Measurements from ENCODE around the gene TOX2. TPM values are rescaled to one million over a fixed set of nuclear protein-coding genes. Genes with fewer than 3 reads are reported as not detected.

TOX2 gene
- total RNA-seq, 4 donors from 2014 or later, result 3.4 to 7.7 (median 5.2) TPM

DNA sequence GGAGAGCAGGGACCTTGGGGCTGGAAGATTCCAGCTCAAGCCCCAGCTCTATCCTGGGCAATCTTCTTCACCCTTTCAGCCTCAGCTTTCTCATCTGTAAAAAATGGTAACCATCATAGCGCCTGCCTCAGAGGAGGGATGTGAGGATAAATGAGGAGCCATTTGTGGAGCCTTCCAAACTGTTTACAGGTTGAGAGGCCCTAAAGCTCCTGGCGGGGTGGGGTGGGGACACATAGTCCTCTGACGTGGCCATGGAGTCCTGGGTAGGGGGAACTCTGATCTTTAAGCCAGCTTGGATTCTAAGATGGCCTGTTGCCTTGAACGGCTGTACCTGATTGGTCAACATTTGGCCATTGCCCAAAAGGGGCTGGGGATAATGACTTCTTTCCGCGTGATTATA, 111.1 kb downstream of the TOX2 start:
- Histone ChIP-seq H3K4me1 (no peaks in the 10 kb centered on the region), H3K27me3 (no peaks in the 10 kb centered on the region), H3K9me3 (no peaks in the 10 kb centered on the region), H3K36me3 (no peaks in the 10 kb centered on the region), H3K27ac (no peak overlapping the region), H3K4me3 (replicated peaks in 1 of 3) (no peak overlapping the region)
- no peak for DNase-seq
- intact Hi-C loops (cut with DNase I), result no loop called here
- 96% methylated on average over 6 of the region's 6 CpGs for WGBS, 2 donors
- TF ChIP-seq POLR2A (IDR thresholded peaks at IDR 0.05), result no peak
- no peak for TF ChIP-seq CTCF (IDR thresholded peaks at IDR 0.05)

DNA sequence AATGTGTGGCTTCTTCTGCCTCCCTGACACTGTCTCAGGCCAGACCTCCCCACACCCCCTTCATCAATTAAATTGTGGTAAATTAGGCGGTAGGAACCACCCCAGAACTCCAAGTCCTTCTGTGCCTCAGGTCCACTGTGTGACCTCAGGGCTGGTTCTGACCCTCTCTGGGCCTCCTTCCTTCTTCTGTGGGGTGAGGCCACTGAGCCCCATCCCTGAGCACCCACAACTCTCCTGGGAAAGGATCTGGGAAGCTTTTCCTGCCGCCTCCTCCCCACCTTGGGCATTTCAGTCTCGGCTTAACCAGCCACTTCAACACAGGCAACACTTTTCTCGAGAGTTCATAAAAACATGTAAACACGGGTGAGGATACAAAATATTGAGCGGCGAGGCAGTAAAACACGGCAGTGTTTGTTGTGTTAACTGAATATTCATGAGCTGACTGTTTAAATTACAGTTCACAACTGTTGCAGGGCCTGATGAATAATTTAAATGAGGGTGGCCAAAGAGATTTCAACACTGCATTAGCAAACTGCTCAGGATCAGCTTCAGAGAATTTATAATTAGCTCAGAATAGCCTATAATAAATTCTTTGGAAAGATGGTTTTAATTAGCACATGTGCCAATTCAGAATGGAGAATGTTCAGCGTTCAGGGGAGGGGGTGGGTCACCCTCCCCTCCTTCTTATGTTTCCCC, 112.1 kb downstream of the TOX2 start:
- DNase-seq, result no peak
- 67 to 73% methylated on average over 9 of the region's 9 CpGs for WGBS, 2 donors
- Histone ChIP-seq H3K4me1 (no peaks in the 10 kb centered on the region), H3K9me3 (no peaks in the 10 kb centered on the region), H3K27ac (no peak overlapping the region), H3K36me3 (no peaks in the 10 kb centered on the region), H3K4me3 (replicated peaks in 1 of 3) (no peak overlapping the region), H3K27me3 (no peaks in the 10 kb centered on the region)
- TF ChIP-seq CTCF (IDR thresholded peaks at IDR 0.05) (no peak), POLR2A (IDR thresholded peaks at IDR 0.05) (no peak)
- intact Hi-C loops (cut with DNase I), result no loop called here

GRCh38 chr20:44027343-44028002, 112.8 kb downstream of the TOX2 start:
- H3K27ac ChIP-seq, result no peak overlapping the region
- intact Hi-C loops (cut with DNase I), result no loop called here
- DNase-seq, result no peak
- H3K36me3 ChIP-seq, result no peaks in the 10 kb centered on the region
- TF ChIP-seq CTCF (IDR thresholded peaks at IDR 0.05) (no peak), POLR2A (IDR thresholded peaks at IDR 0.05) (no peak)
- 83 to 89% methylated on average over 11 of the region's 11 CpGs for WGBS, 2 donors
- H3K9me3 ChIP-seq, result no peaks in the 10 kb centered on the region
- no peaks in the 10 kb centered on the region for H3K4me1 ChIP-seq
- no peaks in the 10 kb centered on the region for H3K27me3 ChIP-seq
- no peak overlapping the region for H3K4me3 ChIP-seq (replicated peaks in 1 of 3)

- DNase-seq, result no peak
- Histone ChIP-seq H3K27me3 (no peaks in the 10 kb centered on the region), H3K9me3 (no peaks in the 10 kb centered on the region), H3K36me3 (no peaks in the 10 kb centered on the region), H3K4me3 (replicated peaks in 1 of 3) (no peak overlapping the region), H3K27ac (no peak overlapping the region), H3K4me1 (no peaks in the 10 kb centered on the region)
- intact Hi-C loops (cut with DNase I), result no loop called here
- no peak for TF ChIP-seq POLR2A (IDR thresholded peaks at IDR 0.05)
- TF ChIP-seq CTCF (IDR thresholded peaks at IDR 0.05), result no peak
- 80 to 84% methylated on average over 7 of the region's 7 CpGs for WGBS, 2 donors
Observed at GRCh38 chr20:44028003-44028730, 113.5 kb downstream of the TOX2 start.

All from thyroid gland (tissue), 4 donors.